Astrocyte of the spinal cord (primary cell): ENCODE results near the gene NR3C2.

Experiments used
- DNase-seq: peaks from one replicate; pipeline ENCODE4 v3.0.0; 2011; ENCODE audit warnings: low read depth, low spot score
- H3K4me3 ChIP-seq: 2 replicates; pipeline ENCODE4 v1.5.1; 2011; ENCODE audit warnings: low read depth, mild to moderate bottlenecking, low read length, moderate library complexity
- in situ Hi-C: cut with HindIII; loops from 2 replicates; pipeline ENCODE4 v1.10.0; 2017; ENCODE audit warnings: low sequenced_read_pairs
- TF ChIP-seq, protein P1 (sequence below): IDR thresholded peaks from 2 replicates; pipeline ENCODE4 v1.5.1; 2012; ENCODE audit warnings: low read depth, mild to moderate bottlenecking, low read length, inconsistent platforms

NR3C2 gene

DNA sequence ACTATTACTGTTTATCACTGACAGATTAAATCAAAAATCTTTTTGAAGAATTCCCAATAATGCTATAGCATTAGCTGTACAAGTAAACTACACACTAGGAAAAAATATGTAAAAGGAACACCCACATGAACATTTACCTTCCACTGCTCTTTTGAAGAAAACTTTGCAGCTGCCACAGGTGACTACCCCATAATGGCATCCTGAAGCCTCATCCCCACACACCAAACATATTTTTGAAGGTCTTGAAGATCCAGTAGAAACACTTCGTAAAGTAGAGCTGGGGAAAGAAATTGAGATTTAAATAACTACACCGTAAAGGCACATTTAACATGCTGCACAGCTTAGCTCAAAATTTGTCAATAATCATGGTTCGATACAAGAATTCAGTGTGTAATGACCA, 182.4 kb downstream of the NR3C2 start:
- no peak for DNase-seq
- in situ Hi-C loops: no loop called here
- TF ChIP-seq, protein P1, sequence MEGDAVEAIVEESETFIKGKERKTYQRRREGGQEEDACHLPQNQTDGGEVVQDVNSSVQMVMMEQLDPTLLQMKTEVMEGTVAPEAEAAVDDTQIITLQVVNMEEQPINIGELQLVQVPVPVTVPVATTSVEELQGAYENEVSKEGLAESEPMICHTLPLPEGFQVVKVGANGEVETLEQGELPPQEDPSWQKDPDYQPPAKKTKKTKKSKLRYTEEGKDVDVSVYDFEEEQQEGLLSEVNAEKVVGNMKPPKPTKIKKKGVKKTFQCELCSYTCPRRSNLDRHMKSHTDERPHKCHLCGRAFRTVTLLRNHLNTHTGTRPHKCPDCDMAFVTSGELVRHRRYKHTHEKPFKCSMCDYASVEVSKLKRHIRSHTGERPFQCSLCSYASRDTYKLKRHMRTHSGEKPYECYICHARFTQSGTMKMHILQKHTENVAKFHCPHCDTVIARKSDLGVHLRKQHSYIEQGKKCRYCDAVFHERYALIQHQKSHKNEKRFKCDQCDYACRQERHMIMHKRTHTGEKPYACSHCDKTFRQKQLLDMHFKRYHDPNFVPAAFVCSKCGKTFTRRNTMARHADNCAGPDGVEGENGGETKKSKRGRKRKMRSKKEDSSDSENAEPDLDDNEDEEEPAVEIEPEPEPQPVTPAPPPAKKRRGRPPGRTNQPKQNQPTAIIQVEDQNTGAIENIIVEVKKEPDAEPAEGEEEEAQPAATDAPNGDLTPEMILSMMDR: no peak
- H3K4me3 ChIP-seq: no peak overlapping the region

DNA sequence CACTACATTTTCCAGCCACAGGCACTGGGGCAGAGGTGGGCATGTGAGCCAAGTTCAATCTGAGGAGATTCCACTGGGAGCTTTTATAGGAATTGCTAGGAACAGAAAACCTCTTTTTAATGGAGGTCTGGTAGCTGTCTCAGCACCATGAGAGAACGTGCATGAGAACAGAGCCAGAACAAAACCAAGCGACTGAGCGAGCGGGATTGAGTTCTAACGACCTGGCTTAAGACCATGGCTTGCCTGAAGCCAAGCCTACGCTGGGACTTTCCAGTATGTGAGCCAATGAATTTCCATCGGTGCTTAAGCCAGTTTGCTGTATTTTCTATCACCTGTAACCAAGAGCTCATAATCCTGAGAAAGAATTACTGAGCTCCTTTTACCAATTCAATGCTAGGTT, 183.7 kb downstream of the NR3C2 start:
- in situ Hi-C loops: no loop called here
- TF ChIP-seq, protein P1: no peak
- no peak overlapping the region for H3K4me3 ChIP-seq
- no peak for DNase-seq

DNA sequence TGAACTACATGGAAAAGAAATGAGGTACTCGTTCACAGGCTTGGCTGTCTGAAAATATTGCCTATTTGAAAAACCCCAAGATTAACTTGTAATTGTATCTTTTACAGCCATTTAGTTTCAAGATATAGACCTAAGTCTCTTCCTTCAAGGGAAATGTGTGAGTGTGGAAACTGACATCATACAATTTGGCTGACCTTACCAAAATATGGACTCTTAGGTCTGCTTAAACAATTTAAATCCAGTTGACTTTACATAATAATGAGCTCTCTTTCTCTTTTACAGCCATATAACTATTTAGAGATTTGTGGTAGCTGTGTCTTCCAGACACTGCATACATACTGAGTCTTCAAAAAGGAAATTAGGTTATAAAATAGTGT, 186.9 kb downstream of the NR3C2 start:
- in situ Hi-C loops: no loop called here

DNA sequence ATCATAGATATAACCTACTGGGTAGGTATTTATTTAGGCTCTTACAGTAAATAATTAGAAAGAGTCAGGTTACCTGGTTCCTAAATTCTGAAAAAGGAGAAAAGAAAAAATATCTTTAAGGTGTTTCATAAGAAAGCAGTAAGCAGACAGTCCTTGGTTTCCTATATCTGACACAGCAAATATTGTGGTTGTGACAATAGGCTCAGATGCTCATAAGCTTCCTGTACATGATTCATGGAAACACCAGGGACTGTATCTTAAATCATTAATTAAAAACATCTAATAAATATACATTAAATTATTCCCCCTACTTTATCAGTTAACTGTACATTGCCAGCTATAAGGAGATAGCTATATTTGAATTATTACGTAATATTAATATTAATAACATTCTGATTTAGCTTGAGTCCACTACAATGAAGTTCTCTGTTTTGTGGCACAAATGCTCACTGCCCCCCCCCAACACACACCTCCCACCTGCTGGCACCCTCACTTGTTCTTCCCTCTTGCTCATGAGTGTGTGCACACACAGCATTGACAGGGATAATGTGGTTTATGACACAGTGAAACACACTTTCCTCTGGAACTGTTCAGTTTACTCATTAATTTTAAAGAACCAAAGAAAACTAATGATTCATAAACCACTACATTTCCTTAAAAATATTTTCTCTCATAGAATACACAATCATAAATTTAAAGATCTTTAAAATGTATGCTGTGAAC, 187.4 kb downstream of the NR3C2 start:
- no peak for DNase-seq
- TF ChIP-seq, protein P1: no peak
- in situ Hi-C loops: no loop called here
- no peak overlapping the region for H3K4me3 ChIP-seq

More for the DNA sequence above, 186.9 kb downstream of the NR3C2 start:
- no peak for DNase-seq
- no peak overlapping the region for H3K4me3 ChIP-seq
- TF ChIP-seq, protein P1: no peak

DNA sequence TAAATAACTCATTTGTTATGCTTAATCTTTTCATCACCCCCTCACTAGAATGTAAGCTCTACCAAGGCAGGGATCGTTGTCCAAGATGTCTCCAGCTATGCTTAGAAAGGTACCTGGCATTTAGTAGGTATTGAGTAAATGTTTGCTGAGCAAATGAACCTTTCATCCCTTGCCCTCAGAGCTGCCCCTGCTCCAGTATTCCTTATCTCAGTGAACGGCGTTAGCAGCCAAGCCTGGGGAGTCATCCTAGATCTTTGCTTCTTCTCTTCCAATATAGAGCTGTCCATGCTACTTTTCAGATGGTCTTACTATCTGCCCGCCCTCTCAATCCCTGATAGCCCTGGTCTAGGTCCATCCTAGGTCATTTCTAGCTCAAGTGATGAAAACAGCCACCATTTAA, 188.4 kb downstream of the NR3C2 start:
- TF ChIP-seq, protein P1: no peak
- DNase-seq: no peak
- in situ Hi-C loops: no loop called here
- H3K4me3 ChIP-seq: no peak overlapping the region

DNA sequence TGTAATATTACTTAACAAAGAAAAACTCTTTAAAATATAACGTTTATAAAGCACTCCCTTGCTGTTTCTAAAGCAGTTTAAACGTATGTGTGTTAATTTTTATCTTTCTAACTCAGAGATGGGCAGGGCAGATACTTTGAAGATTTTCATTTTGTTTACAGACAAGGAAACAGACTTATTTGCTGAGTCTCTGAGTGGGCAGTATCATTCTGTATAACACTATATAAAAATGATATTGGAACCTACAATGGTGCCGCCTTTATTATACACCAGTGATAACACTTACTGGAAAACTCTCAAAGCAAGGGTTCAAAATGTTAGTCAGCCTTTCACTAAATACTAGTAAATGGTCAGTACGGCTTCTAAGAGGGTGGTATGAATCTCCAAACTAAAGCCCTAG, 193.4 kb downstream of the NR3C2 start:
- no peak for DNase-seq
- in situ Hi-C loops: no loop called here
- no peak overlapping the region for H3K4me3 ChIP-seq
- TF ChIP-seq, protein P1: no peak
